GM23338 (cell line): ENCODE data around the gene SRSF2.

Experiments
- CREB1 ChIP-seq: fragments of 250-450 bp; sonication (Bioruptor Pico); IDR thresholded peaks from 2 replicates; pipeline ENCODE4 v1.5.0; 2020; ENCODE audit warnings: low read depth, mild to moderate bottlenecking, moderate library complexity
- CTCF ChIP-seq, 2 experiments: fragments of 200-600 bp in 1 of 2; sonication (generic) in 1 of 2; conservative IDR thresholded peaks; 2 replicates each; pipeline versions ENCODE4 v1.5.1 to v1.6.1; 2016 to 2017; ENCODE audit warnings: antibody characterized with exemption in 2 of 2, low read depth in 2 of 2, mild to moderate bottlenecking in 2 of 2, moderate library complexity in 1 of 2
- ETS1 ChIP-seq: IDR thresholded peaks from 2 replicates; pipeline ENCODE4 v1.6.1; 2016; ENCODE audit warnings: antibody characterized with exemption
- EZH2 ChIP-seq: fragments of 200-600 bp; sonication (generic); IDR thresholded peaks from one replicate; pipeline ENCODE4 v1.8.0; 2017; ENCODE audit warnings: antibody characterized with exemption, mild to moderate bottlenecking, low read depth; ENCODE audit not compliant: unreplicated experiment
- EZH2phosphoT487 ChIP-seq: fragments of 200-600 bp; sonication (generic); IDR thresholded peaks from one replicate; pipeline ENCODE4 v1.8.1; 2018; ENCODE audit warnings: antibody characterized with exemption; ENCODE audit not compliant: unreplicated experiment
- JUNB ChIP-seq: IDR thresholded peaks from one replicate; pipeline ENCODE4 v1.6.1; 2016; ENCODE audit warnings: antibody characterized with exemption; ENCODE audit not compliant: unreplicated experiment
- POLR2AphosphoS5 ChIP-seq: IDR thresholded peaks from 2 replicates; pipeline ENCODE4 v1.6.1; 2016; ENCODE audit warnings: antibody characterized with exemption, low read depth
- REST ChIP-seq: IDR thresholded peaks from one replicate; pipeline ENCODE4 v1.6.1; 2018; ENCODE audit warnings: antibody characterized with exemption; ENCODE audit not compliant: unreplicated experiment
- STAT1 ChIP-seq: IDR thresholded peaks from one replicate; pipeline ENCODE4 v1.6.1; 2016; ENCODE audit warnings: antibody characterized with exemption; ENCODE audit not compliant: unreplicated experiment
- ZNF114 ChIP-seq: fragments of 250-450 bp; sonication (Bioruptor Pico); IDR thresholded peaks from 2 replicates; pipeline ENCODE4 v1.5.0; 2020; ENCODE audit warnings: mild to moderate bottlenecking, moderate library complexity
- ZNF331 ChIP-seq: fragments of 250-450 bp; sonication (Bioruptor Pico); IDR thresholded peaks from 2 replicates; pipeline ENCODE4 v1.5.0; 2020; ENCODE audit warnings: low read depth, mild to moderate bottlenecking, moderate library complexity
- ZNF462 ChIP-seq: fragments of 250-450 bp; sonication (Bioruptor Pico); IDR thresholded peaks from 2 replicates; pipeline ENCODE4 v1.5.0; 2020; ENCODE audit warnings: mild to moderate bottlenecking, moderate library complexity

DNA sequence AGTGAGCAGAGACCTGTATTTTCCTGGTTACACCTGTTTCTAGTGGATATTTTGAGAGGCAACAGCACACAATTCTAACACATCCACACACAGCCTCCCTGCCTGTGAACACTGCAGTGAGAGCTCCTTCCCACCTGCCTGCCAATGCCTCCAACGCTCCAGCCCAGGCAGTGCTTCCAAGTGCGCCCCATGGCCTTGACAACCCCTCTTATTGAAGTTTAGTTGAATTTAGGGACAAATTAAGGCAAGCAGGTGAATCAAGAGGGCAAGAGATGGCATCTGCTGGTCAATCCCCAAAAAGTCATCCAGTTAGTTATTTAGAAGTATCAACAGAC is 21.7 kb downstream of the SRSF2 start:
- no peak for TF ChIP-seq EZH2phosphoT487
- TF ChIP-seq CTCF (conservative IDR thresholded peaks at IDR 0.05; ENCODE audit: low read depth in 2 of 2): no peak
- no peak for TF ChIP-seq JUNB
- TF ChIP-seq REST: no peak
- TF ChIP-seq POLR2AphosphoS5: no peak
- TF ChIP-seq EZH2: no peak
- TF ChIP-seq ETS1: no peak
- TF ChIP-seq CREB1: no peak
- no peak for TF ChIP-seq ZNF462 (CRISPR knock-in tag)
- TF ChIP-seq ZNF331 (CRISPR knock-in tag): no peak
- no peak for TF ChIP-seq STAT1
- no peak for TF ChIP-seq ZNF114 (CRISPR knock-in tag)
